ENCODE results near the gene MARCHF7. TPM values are rescaled to one million over a fixed set of nuclear protein-coding genes. Genes with fewer than 3 reads are reported as not detected.

MARCHF7 gene
- total and polyA plus RNA-seq, 2 donors (not counting 1 experiment from before 2014, with no cell fraction given) = 65.6 to 97.1 TPM

- H3K9me3 ChIP-seq (ENCODE audit: control insufficient read depth, insufficient read depth, low read depth, low read length) = no peaks in the 10 kb centered on the region
- H3K27me3 ChIP-seq (ENCODE audit: control insufficient read depth, insufficient read depth, low read length) = no peaks in the 10 kb centered on the region
- H3K4me2 ChIP-seq (ENCODE audit: extremely low read depth, insufficient read depth, low read length) = no peak overlapping the region
- H2AFZ ChIP-seq (ENCODE audit: low read length) = no peak overlapping the region
- H3K9ac ChIP-seq (ENCODE audit: insufficient read depth, low read length) = no peak overlapping the region
- no peaks in the 10 kb centered on the region for H3K4me1 ChIP-seq (ENCODE audit: control insufficient read depth, extremely low read depth, insufficient read depth, low read length)
- H4K20me1 ChIP-seq (ENCODE audit: control insufficient read depth, extremely low read depth, insufficient read depth, low read length) = no peaks in the 10 kb centered on the region
- peaks cover 56% of the 10 kb centered on the region for H3K79me2 ChIP-seq (ENCODE audit: control insufficient read depth, insufficient read depth, low read length)
- peaks cover 9% of the 10 kb centered on the region for H3K36me3 ChIP-seq (ENCODE audit: control insufficient read depth, insufficient read depth, low read length)
- TF ChIP-seq EZH2 (IDR thresholded peaks at IDR 0.05; ENCODE audit: low read length, missing control alignments) (no peak), CTCF (conservative IDR thresholded peaks at IDR 0.05 in 1 of 2, IDR thresholded peaks at IDR 0.05 in 1 of 2; ENCODE audit: low read depth in 1 of 2, low read length in 2 of 2) (no peak)
- H3K4me3 ChIP-seq (replicated peaks in 1 of 4; ENCODE audit: control extremely low read depth in 1 of 4, insufficient read depth in 1 of 4, low read depth in 3 of 4, low read length in 4 of 4) = no peak overlapping the region
- H3K27ac ChIP-seq (ENCODE audit: insufficient read depth, low read length) = no peak overlapping the region
- no peak for DNase-seq (ENCODE audit: low read depth in 2 of 2)
Observed at GRCh38 chr2:159755014-159755413, 42.7 kb downstream of the MARCHF7 start.

- no peak overlapping the region for H2AFZ ChIP-seq (ENCODE audit: low read length)
- TF ChIP-seq CTCF (conservative IDR thresholded peaks at IDR 0.05 in 1 of 2, IDR thresholded peaks at IDR 0.05 in 1 of 2; ENCODE audit: low read depth in 1 of 2, low read length in 2 of 2) = peak; percentile 21 to 38
- no peak for TF ChIP-seq EZH2 (IDR thresholded peaks at IDR 0.05; ENCODE audit: low read length, missing control alignments)
- peaks cover 55% of the 10 kb centered on the region for H3K79me2 ChIP-seq (ENCODE audit: control insufficient read depth, insufficient read depth, low read length)
- no peak overlapping the region for H3K27ac ChIP-seq (ENCODE audit: insufficient read depth, low read length)
- H3K27me3 ChIP-seq (ENCODE audit: control insufficient read depth, insufficient read depth, low read length) = no peaks in the 10 kb centered on the region
- peaks cover 9% of the 10 kb centered on the region for H3K36me3 ChIP-seq (ENCODE audit: control insufficient read depth, insufficient read depth, low read length)
- no peak overlapping the region for H3K4me2 ChIP-seq (ENCODE audit: extremely low read depth, insufficient read depth, low read length)
- no peak overlapping the region for H3K4me3 ChIP-seq (replicated peaks in 1 of 4; ENCODE audit: control extremely low read depth in 1 of 4, insufficient read depth in 1 of 4, low read depth in 3 of 4, low read length in 4 of 4)
- H4K20me1 ChIP-seq (ENCODE audit: control insufficient read depth, extremely low read depth, insufficient read depth, low read length) = no peaks in the 10 kb centered on the region
- peak in 1 of 2 donors; percentile 66 for DNase-seq (ENCODE audit: low read depth in 2 of 2)
- H3K9me3 ChIP-seq (ENCODE audit: control insufficient read depth, insufficient read depth, low read depth, low read length) = no peaks in the 10 kb centered on the region
- H3K4me1 ChIP-seq (ENCODE audit: control insufficient read depth, extremely low read depth, insufficient read depth, low read length) = no peaks in the 10 kb centered on the region
- H3K9ac ChIP-seq (ENCODE audit: insufficient read depth, low read length) = no peak overlapping the region
Observed at GRCh38 chr2:159755788-159756187, 43.5 kb downstream of the MARCHF7 start.

GRCh38 chr2:159758239-159758638 lies 45.9 kb downstream of the MARCHF7 start:
- Histone ChIP-seq H3K4me3 (replicated peaks in 1 of 4; ENCODE audit: control extremely low read depth in 1 of 4, insufficient read depth in 1 of 4, low read depth in 3 of 4, low read length in 4 of 4) (no peak overlapping the region), H2AFZ (ENCODE audit: low read length) (no peak overlapping the region), H3K4me1 (ENCODE audit: control insufficient read depth, extremely low read depth, insufficient read depth, low read length) (no peaks in the 10 kb centered on the region), H3K9me3 (ENCODE audit: control insufficient read depth, insufficient read depth, low read depth, low read length) (no peaks in the 10 kb centered on the region), H3K79me2 (ENCODE audit: control insufficient read depth, insufficient read depth, low read length) (peaks cover 37% of the 10 kb centered on the region), H3K36me3 (ENCODE audit: control insufficient read depth, insufficient read depth, low read length) (peaks cover 5% of the 10 kb centered on the region), H3K9ac (ENCODE audit: insufficient read depth, low read length) (no peak overlapping the region), H3K4me2 (ENCODE audit: extremely low read depth, insufficient read depth, low read length) (no peak overlapping the region), H3K27ac (ENCODE audit: insufficient read depth, low read length) (no peak overlapping the region), H4K20me1 (ENCODE audit: control insufficient read depth, extremely low read depth, insufficient read depth, low read length) (no peaks in the 10 kb centered on the region), H3K27me3 (ENCODE audit: control insufficient read depth, insufficient read depth, low read length) (no peaks in the 10 kb centered on the region)
- DNase-seq (ENCODE audit: low read depth in 2 of 2) = peak in 1 of 2 donors; percentile 59
- TF ChIP-seq CTCF (conservative IDR thresholded peaks at IDR 0.05 in 1 of 2, IDR thresholded peaks at IDR 0.05 in 1 of 2; ENCODE audit: low read depth in 1 of 2, low read length in 2 of 2) (no peak), EZH2 (IDR thresholded peaks at IDR 0.05; ENCODE audit: low read length, missing control alignments) (no peak)

All from fibroblast of lung (primary cell).